Activated effector memory CD4-positive, alpha-beta T cell treated with Interleukin-2 at 50 U/mL for 16 hours (primary cell): ENCODE data around the gene KRTAP21-1.
"Not testable (repeated sequence)": the region's sequence is repeated elsewhere in the genome, so short reads cannot be mapped to it uniquely, and the experiment has no call there.

ENCODE experiments used
- DNase-seq: peaks from one replicate; pipeline ENCODE4 v3.0.0-alpha.2; 2020

The KRTAP21-1 gene

GRCh38 chr21:30755328-30755727 lies at the start of gene KRTAP21-1:
Gene KRTAP21-1 (minus strand): TSS chr21:30755428. CDS start chr21:30755378, 50 bp downstream.
- not testable (repeated sequence) for DNase-seq

- DNase-seq, result no peak
Observed at GRCh38 chr21:30800605-30801004, 45.4 kb upstream of the KRTAP21-1 start.

- DNase-seq, result no peak
Observed at GRCh38 chr21:30793581-30794314, 38.5 kb upstream of the KRTAP21-1 start.

GRCh38 chr21:30779249-30779648 lies 24.0 kb upstream of the KRTAP21-1 start:
- no peak for DNase-seq

- no peak for DNase-seq
Observed at GRCh38 chr21:30769724-30770431, 14.7 kb upstream of the KRTAP21-1 start.

GRCh38 chr21:30760776-30761175 lies 5.5 kb upstream of the KRTAP21-1 start:
- DNase-seq, result no peak

- no peak for DNase-seq
Observed at GRCh38 chr21:30758306-30758705, 3.1 kb upstream of the KRTAP21-1 start.

- DNase-seq, result no peak
Observed at GRCh38 chr21:30747159-30747558, 8.1 kb downstream of the KRTAP21-1 start, which contains the start of gene KRTAP21-2. Gene KRTAP21-2 (minus strand): TSS chr21:30747259. CDS start chr21:30747202, 57 bp downstream.

GRCh38 chr21:30740462-30740861 lies 14.8 kb downstream of the KRTAP21-1 start:
- no peak for DNase-seq

GRCh38 chr21:30733026-30733425 lies 22.2 kb downstream of the KRTAP21-1 start:
- no peak for DNase-seq

- no peak for DNase-seq
Observed at GRCh38 chr21:30726726-30727125, 28.5 kb downstream of the KRTAP21-1 start.

- no peak for DNase-seq
Observed at GRCh38 chr21:30719401-30719800, 35.8 kb downstream of the KRTAP21-1 start.

- no peak for DNase-seq
Observed at GRCh38 chr21:30718239-30718909, 36.9 kb downstream of the KRTAP21-1 start, which contains the start of gene KRTAP21-3. Gene KRTAP21-3 (minus strand): TSS chr21:30718777. CDS start chr21:30718759, 18 bp downstream.

GRCh38 chr21:30717105-30717504 lies 38.1 kb downstream of the KRTAP21-1 start:
- no peak for DNase-seq

GRCh38 chr21:30714946-30715345 lies 40.3 kb downstream of the KRTAP21-1 start:
- no peak for DNase-seq

- no peak for DNase-seq
Observed at GRCh38 chr21:30714456-30714855, 40.8 kb downstream of the KRTAP21-1 start.

- DNase-seq, result no peak
Observed at GRCh38 chr21:30713766-30714165, 41.5 kb downstream of the KRTAP21-1 start.

- DNase-seq, result no peak
Observed at GRCh38 chr21:30710499-30710898, 44.7 kb downstream of the KRTAP21-1 start.

GRCh38 chr21:30707409-30707808 lies 47.8 kb downstream of the KRTAP21-1 start:
- no peak for DNase-seq
